K562 (cell line): ENCODE measurements around the gene FXYD3. TPM values are rescaled to one million over a fixed set of nuclear protein-coding genes. Genes with fewer than 3 reads are reported as not detected.

Experiments
- L3MBTL2 ChIP-seq: fragments of 450-650 bp; IDR thresholded peaks from 2 replicates; pipeline ENCODE4 v1.6.1; 2016; ENCODE audit warnings: mild to moderate bottlenecking, moderate library complexity
- MECOM ChIP-seq: fragments of 250-450 bp; sonication (Bioruptor Pico); IDR thresholded peaks from 2 replicates; pipeline ENCODE4 v1.8.0; 2022; ENCODE audit warnings: inconsistent platforms
- NFYB ChIP-seq: IDR thresholded peaks from 2 replicates; pipeline ENCODE4 v1.6.1; 2011; ENCODE audit warnings: mild to moderate bottlenecking, moderate library complexity; ENCODE audit not compliant: insufficient read length; ENCODE audit errors: extremely low read depth
- PKNOX1 ChIP-seq: fragments of 450-650 bp; IDR thresholded peaks from 2 replicates; pipeline ENCODE4 v1.6.1; 2016
- SNRNP70 ChIP-seq: fragments of 200-400 bp; formaldehyde crosslinking; optimal IDR thresholded peaks from 2 replicates; pipeline ENCODE3; 2017; ENCODE audit warnings: low read depth, low read length
- TOE1 ChIP-seq, 2 experiments: fragments of 450-650 bp in 1 of 2; sonication (generic) in 1 of 2; formaldehyde crosslinking in 1 of 2; IDR thresholded peaks; 2 replicates each; pipeline versions ENCODE4 v1.7.1 to v1.8.0; 2016 to 2022; ENCODE audit warnings: borderline replicate concordance in 2 of 2, mild to moderate bottlenecking in 2 of 2, antibody characterized with exemption in 1 of 2, inconsistent platforms in 1 of 2, low read depth in 1 of 2, missing genetic modification reagents in 1 of 2, moderate library complexity in 1 of 2
- USF1 ChIP-seq: sonication (generic); formaldehyde crosslinking; IDR thresholded peaks from 2 replicates; pipeline ENCODE4 v1.9.0; 2022; ENCODE audit warnings: mild to moderate bottlenecking, missing genetic modification reagents
- ZC3H11A ChIP-seq: IDR thresholded peaks from 2 replicates; pipeline ENCODE4 v1.6.1; 2012; ENCODE audit warnings: low read depth, low read length, improper control_type of control experiment
- ZNF592 ChIP-seq: fragments of 450-650 bp; IDR thresholded peaks from 2 replicates; pipeline ENCODE4 v1.6.1; 2017; ENCODE audit warnings: antibody characterized with exemption, mild to moderate bottlenecking
- polyA plus RNA-seq, 8 experiments: library from polyadenylated mRNA; depleted of rRNA in 4 of 8; stranded (reverse) in 5 of 8; unstranded in 3 of 8; fragments of >200 nt; fragmentation: Nextera tagmentation in 2 of 8; fragmentation: Illumina TruSeq in 1 of 8; extraction: Ambion mirVana in 2 of 8; extraction: Trizol in 1 of 8; gene quantifications; 2 replicates each; pipeline versions ENCODE4 v1.2.1 to v1.2.3, GENCODE V29; 2011 to 2014; ENCODE audit warnings: inconsistent platforms in 1 of 8, missing spikeins in 1 of 8
- total RNA-seq, 7 experiments: library from RNA; depleted of rRNA in 6 of 7; stranded (reverse); fragments of >200 nt in 6 of 7; fragmentation: Illumina TruSeq in 2 of 7; extraction: Trizol in 2 of 7; gene quantifications; 2 replicates each; pipeline versions ENCODE4 v1.2.1 to v1.2.3, GENCODE V29; 2011 to 2021; ENCODE audit warnings: low replicate concordance in 1 of 7
- TF ChIP-seq, protein P1 (sequence below): fragments of 450-650 bp; IDR thresholded peaks from 2 replicates; pipeline ENCODE4 v1.6.1; 2016; ENCODE audit warnings: mild to moderate bottlenecking, moderate library complexity

The FXYD3 gene
- total and polyA plus RNA-seq, 9 of the 15 experiments (the other 6 are each of a cell fraction or from before 2014, with no cell fraction given), result 0.24 TPM; not detected in 8

DNA sequence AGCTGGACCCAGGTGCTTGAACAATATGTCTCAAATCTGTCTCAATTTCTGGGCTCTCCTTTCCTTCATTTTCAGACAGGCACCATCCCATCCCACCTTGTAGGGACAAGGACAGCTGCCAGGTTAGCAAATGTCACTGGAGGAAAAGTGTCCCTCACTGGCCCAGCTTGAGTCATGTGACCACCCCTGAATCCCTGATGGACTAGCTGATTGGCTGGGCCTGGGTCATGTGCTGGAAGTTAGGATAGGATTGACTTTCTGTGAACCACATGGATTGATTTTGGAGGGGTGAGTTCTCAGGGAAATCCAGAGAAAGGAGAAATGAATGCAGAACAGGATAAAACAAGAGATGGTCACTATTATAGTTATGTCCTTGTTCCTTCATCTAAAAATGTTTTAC is 28.2 kb upstream of the FXYD3 start (continued):
- TF ChIP-seq ZNF592 (no peak), TOE1 (IDR thresholded peaks at IDR 0.05; ENCODE audit: borderline replicate concordance) (peak; percentile 92), TOE1 (CRISPR knock-in tag; IDR thresholded peaks at IDR 0.05; ENCODE audit: borderline replicate concordance, low read depth) (no peak), NFYB (peak; percentile 12), SNRNP70 (no peak), USF1 (CRISPR knock-in tag) (peak; percentile 88), L3MBTL2 (peak; percentile 35; the same call in 1 of the 2 replicates), PKNOX1 (peak; percentile 30; the same call in 1 of the 2 replicates), MECOM (CRISPR knock-in tag) (no peak), ZC3H11A (no peak)
- TF ChIP-seq, protein P1, sequence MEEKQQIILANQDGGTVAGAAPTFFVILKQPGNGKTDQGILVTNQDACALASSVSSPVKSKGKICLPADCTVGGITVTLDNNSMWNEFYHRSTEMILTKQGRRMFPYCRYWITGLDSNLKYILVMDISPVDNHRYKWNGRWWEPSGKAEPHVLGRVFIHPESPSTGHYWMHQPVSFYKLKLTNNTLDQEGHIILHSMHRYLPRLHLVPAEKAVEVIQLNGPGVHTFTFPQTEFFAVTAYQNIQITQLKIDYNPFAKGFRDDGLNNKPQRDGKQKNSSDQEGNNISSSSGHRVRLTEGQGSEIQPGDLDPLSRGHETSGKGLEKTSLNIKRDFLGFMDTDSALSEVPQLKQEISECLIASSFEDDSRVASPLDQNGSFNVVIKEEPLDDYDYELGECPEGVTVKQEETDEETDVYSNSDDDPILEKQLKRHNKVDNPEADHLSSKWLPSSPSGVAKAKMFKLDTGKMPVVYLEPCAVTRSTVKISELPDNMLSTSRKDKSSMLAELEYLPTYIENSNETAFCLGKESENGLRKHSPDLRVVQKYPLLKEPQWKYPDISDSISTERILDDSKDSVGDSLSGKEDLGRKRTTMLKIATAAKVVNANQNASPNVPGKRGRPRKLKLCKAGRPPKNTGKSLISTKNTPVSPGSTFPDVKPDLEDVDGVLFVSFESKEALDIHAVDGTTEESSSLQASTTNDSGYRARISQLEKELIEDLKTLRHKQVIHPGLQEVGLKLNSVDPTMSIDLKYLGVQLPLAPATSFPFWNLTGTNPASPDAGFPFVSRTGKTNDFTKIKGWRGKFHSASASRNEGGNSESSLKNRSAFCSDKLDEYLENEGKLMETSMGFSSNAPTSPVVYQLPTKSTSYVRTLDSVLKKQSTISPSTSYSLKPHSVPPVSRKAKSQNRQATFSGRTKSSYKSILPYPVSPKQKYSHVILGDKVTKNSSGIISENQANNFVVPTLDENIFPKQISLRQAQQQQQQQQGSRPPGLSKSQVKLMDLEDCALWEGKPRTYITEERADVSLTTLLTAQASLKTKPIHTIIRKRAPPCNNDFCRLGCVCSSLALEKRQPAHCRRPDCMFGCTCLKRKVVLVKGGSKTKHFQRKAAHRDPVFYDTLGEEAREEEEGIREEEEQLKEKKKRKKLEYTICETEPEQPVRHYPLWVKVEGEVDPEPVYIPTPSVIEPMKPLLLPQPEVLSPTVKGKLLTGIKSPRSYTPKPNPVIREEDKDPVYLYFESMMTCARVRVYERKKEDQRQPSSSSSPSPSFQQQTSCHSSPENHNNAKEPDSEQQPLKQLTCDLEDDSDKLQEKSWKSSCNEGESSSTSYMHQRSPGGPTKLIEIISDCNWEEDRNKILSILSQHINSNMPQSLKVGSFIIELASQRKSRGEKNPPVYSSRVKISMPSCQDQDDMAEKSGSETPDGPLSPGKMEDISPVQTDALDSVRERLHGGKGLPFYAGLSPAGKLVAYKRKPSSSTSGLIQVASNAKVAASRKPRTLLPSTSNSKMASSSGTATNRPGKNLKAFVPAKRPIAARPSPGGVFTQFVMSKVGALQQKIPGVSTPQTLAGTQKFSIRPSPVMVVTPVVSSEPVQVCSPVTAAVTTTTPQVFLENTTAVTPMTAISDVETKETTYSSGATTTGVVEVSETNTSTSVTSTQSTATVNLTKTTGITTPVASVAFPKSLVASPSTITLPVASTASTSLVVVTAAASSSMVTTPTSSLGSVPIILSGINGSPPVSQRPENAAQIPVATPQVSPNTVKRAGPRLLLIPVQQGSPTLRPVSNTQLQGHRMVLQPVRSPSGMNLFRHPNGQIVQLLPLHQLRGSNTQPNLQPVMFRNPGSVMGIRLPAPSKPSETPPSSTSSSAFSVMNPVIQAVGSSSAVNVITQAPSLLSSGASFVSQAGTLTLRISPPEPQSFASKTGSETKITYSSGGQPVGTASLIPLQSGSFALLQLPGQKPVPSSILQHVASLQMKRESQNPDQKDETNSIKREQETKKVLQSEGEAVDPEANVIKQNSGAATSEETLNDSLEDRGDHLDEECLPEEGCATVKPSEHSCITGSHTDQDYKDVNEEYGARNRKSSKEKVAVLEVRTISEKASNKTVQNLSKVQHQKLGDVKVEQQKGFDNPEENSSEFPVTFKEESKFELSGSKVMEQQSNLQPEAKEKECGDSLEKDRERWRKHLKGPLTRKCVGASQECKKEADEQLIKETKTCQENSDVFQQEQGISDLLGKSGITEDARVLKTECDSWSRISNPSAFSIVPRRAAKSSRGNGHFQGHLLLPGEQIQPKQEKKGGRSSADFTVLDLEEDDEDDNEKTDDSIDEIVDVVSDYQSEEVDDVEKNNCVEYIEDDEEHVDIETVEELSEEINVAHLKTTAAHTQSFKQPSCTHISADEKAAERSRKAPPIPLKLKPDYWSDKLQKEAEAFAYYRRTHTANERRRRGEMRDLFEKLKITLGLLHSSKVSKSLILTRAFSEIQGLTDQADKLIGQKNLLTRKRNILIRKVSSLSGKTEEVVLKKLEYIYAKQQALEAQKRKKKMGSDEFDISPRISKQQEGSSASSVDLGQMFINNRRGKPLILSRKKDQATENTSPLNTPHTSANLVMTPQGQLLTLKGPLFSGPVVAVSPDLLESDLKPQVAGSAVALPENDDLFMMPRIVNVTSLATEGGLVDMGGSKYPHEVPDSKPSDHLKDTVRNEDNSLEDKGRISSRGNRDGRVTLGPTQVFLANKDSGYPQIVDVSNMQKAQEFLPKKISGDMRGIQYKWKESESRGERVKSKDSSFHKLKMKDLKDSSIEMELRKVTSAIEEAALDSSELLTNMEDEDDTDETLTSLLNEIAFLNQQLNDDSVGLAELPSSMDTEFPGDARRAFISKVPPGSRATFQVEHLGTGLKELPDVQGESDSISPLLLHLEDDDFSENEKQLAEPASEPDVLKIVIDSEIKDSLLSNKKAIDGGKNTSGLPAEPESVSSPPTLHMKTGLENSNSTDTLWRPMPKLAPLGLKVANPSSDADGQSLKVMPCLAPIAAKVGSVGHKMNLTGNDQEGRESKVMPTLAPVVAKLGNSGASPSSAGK, result no peak
